Mammary epithelial cell (primary cell): ENCODE measurements around the gene PLAAT2.
A peak's percentile ranks its signal among the peaks of the same experiment; 100 is the strongest.

Experiments
- CTCF ChIP-seq, 2 donors: IDR thresholded peaks in 1 of 2; conservative IDR thresholded peaks in 1 of 2; 2 replicates each; pipeline ENCODE4 v1.5.1; 2011 to 2012; ENCODE audit warnings: inconsistent platforms in 2 of 2, low read length in 2 of 2, mild to moderate bottlenecking in 2 of 2, control low read depth in 1 of 2, low read depth in 1 of 2; ENCODE audit not compliant: insufficient read depth in 1 of 2; ENCODE audit errors: extremely low read depth in 1 of 2
- EZH2 ChIP-seq: IDR thresholded peaks from 2 replicates; pipeline ENCODE4 v1.6.1; 2012; ENCODE audit warnings: low read length, inconsistent platforms, borderline replicate concordance

- TF ChIP-seq CTCF (conservative IDR thresholded peaks at IDR 0.05 in 1 of 2, IDR thresholded peaks at IDR 0.05 in 1 of 2; ENCODE audit: extremely low read depth in 1 of 2, insufficient read depth in 1 of 2, low read depth in 1 of 2, low read length in 2 of 2) = peak in 1 of 2 donors; percentile 9
- no peak for TF ChIP-seq EZH2
Observed at GRCh38 chr11:63573881-63574855, 11.0 kb upstream of the PLAAT2 start.
